NB4 (cell line): Measurements from ENCODE around the gene TBC1D17.

Source experiments
- CTCF ChIP-seq: IDR thresholded peaks from one replicate; pipeline ENCODE4 v1.5.1; 2012; ENCODE audit warnings: low read depth, low read length
- POLR2A ChIP-seq: IDR thresholded peaks from 2 replicates; pipeline ENCODE4 v1.6.1; 2011; ENCODE audit warnings: mild to moderate bottlenecking; ENCODE audit not compliant: insufficient read length; ENCODE audit errors: extremely low read depth

GRCh38 chr19:49843265-49843664, 34.2 kb upstream of the TBC1D17 start:
- TF ChIP-seq CTCF (no peak), POLR2A (no peak)
